ENCODE results near the gene FAM78B.

FAM78B gene

DNA sequence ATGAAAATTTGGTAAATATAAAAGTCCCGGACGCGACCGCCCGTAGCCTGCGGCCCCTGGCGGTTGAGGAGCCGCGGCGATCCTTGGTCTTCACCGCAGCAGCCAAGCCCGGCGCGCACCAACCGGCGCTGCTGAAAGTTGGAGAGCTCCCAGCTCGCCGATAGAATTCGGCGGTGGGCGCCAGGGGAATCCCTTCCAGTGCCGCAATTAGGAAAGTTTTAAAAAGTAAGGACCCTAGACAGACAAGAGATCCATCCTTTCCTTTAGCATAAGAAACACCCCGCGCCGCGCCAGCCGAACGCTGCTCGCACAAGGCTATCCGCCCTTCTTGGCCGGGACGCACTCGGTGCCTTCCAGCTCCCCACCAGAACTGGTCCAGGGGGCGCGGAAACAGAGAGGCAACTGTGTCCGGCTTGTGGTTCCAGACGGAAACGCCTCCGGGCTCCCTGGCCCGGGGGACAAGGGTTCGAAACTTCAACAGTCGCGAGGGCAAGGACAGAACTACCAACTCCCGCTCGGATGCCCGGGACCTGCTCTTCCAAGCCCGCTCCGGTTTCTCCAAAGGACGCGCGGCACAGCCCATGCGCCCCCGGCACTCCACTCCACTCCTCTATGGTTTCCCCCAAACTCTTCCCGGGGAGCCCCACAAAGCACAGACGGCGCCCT lies 1.7 kb downstream of the FAM78B start:
- no peak for DNase-seq (ENCODE audit: low read depth)

DNA sequence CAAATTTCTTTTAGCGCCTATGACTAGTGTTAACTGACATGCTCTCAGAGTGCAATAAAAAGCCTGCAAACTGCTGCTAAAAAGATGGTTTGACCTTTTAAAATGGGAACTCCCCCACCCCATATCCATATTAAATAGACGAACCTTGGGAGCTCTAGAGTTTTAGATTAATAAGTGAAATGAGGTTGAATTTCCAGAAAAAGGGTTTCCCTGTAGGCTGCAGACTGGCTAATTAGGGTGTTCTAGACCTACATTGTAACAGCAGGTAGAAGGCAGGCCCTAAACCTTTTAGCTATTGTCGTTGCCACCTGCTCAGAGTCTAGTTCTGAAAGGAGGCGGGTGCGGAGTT lies 2.2 kb downstream of the FAM78B start:
- DNase-seq (ENCODE audit: low read depth) = no peak

DNA sequence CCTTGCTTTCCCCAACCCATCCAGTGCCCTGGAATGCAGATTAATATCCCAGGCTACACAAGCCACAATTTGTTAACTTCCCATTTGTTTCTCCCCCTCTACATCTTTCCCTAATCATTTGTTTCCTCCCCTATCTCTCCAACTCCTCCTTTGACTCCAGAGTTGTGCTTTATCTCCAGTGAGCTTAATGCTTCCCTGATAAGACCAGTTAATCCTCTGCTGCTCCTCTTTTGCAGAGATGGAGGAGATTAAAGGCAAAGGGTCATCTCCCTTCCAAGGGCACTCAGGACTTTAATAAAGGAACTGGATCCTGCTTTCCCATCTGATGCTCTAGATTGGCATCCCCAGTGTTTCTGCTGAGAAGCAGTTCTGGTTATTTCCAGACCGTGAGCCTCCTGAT lies 7.1 kb downstream of the FAM78B start:
- no peak for DNase-seq (ENCODE audit: low read depth)

DNA sequence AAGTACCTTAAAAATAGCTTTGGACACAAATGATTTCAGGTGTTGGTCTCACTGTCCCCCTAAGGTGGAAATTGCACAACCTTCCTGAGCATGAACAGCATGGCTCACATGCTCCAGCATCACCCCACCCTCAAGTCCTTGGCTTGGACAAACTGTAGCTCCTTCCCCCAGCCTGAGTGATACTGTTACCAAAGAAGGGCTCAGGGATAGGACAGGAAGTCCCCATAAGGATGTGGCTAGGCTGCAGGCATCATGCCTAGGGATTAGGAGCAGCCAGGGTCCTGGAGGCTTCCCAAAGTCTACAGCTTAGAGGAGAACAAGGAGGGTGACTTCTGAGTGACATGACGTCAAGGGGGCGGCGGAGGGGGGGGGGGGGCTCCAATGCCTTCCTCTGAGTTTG lies 10.1 kb downstream of the FAM78B start:
- DNase-seq (ENCODE audit: low read depth) = no peak

DNA sequence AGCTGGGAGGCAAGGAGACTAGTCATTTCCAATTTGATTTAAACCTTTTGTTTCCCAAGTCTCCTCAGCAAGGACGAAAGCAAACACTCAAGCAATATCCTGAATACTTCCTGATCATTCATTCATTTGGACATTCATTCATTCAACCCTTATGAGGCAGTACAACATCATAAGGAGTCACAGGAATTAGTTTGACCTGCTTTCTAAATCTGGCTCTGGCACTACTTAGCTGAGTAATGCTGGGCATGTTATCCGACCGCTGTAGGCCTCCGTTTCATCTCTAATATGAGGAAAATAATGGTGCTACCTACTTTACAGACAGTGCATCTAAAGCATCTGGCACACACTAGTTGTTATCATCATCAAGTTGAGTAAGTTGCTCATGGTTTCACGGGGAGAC lies 11.7 kb downstream of the FAM78B start:
- DNase-seq (ENCODE audit: low read depth) = no peak

DNA sequence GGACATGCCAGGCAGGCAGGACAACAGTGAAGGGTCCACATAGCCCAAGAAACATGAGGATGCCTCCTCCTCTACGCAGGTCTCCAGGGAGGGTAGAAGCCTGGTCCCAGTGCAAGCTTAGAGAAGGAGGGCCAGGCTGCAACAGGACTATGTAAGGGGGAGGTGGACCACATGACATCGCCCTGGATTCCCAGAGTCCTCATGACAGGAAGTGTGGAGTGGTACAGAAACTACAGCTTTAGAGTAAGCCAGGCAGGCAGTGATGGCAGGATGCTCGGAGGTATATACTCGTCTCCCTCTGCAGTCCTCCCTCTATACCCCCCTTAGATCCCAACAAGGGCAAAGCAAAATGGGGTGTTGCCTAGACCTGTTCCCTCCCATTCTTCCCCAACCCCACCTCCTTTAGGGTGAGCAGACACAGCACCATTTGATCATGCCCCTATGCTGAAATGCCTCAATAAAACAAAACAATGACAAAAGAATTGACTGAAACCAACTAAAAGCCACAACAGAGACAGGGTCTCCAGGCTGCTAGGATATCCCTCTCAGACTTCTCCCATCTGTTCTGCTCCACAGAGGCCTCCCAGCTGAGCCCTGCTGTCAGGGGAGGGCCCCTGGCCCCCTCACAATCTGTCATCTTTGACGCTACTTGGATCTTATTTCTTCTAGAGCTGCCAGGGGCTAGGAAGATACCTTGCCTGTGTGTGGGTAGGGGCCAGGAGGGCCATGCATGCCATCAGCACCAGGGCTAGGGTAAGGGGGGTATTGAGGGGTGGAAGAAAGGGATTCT lies 13.1 kb downstream of the FAM78B start:
- DNase-seq (ENCODE audit: low read depth) = no peak

DNA sequence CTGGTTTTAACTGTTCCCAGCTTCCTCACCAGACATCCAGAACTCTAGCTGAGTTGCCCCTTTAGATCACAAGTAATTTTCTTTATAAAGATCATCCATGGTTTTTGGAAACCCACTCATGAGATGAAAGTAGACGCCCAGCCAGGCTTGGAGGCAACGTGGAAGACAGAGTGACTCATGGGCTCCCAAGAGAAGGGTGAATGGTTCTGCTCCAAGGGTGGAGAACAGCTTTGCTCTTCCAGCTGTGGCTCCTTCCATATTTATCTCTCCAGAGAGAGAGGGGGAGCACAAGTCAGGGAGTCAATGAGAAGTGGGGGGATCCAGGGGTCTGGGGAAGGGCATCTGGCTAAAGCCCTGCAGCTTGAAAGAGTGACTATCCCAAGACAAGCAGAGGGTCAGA lies 13.8 kb downstream of the FAM78B start:
- DNase-seq (ENCODE audit: low read depth) = no peak

DNA sequence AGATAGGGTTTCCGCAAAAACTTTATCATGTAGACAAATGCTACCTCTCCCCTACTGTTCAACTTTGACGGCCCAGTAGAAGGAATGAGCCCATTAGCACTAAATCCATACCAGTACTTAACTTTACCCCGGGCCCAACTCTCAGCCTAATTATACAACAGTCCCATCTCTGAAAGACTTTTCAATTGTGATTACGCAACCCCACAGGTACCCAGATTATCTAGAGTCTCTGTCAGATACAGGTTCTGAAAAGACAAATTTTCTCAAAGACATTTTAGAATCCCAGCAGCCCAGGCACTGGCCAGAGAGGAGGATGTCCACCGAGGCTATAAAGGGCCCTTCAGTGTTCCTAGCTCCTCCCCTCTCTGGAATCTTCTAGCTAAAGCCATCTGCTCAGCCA lies 15.0 kb downstream of the FAM78B start:
- DNase-seq (ENCODE audit: low read depth) = no peak

DNA sequence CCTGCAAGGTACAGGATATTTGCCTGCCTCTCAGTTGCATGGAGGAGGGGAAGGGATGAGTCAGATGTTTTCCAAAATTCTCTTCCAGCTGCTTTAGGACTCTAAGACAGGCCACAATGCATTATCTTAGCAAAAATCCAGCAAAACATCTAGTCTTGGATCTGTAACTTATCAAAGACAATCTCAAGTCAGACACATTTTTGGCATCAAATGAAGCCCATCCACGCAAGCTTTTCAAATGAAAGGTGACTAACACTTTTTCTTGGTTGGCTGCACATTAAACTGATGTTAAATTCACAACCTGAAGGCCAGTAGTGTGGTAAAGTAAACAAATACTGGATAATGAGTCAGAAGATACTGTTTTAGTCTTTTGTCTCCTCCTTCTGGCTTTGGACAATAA lies 21.3 kb downstream of the FAM78B start:
- no peak for DNase-seq (ENCODE audit: low read depth)

DNA sequence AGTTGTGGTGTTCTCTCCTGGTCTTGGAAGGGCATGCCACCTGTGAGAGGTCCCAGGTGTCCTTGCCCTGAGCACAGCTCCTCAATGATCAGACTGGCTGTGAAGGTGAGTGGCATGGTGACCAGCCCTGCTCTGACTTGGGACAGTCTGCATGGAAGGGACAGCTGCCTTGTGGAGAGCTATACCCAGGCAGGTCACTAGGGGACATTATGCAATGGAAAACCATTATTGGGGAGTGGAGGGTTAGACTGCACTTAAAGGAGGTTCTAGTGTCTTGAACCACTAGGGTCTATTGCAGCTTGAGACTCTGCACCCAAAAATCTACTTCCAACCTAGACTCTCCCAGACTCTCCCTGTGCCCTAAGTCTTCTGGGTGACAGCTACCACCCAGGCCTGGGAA lies 24.8 kb downstream of the FAM78B start:
- no peak for DNase-seq (ENCODE audit: low read depth)

DNA sequence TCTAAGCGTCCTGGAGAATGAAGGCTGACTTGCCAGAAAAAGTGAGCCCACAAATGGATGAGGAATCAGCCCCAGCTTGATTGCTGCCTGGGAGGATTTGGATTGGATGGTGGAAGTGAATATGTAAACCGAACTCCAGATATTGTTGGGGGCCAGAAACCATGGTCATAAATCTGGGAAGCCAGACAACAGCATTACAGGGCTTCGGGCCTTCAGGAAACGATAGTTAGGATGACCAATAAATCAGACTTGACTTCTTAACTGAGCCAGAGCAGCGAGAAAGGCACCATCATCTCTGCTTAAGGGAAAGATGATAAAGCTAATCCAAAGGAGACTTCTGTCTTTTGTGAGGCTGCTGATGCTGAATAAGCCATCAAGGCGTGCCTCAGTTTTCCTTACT lies 26.6 kb downstream of the FAM78B start:
- DNase-seq (ENCODE audit: low read depth) = no peak

DNA sequence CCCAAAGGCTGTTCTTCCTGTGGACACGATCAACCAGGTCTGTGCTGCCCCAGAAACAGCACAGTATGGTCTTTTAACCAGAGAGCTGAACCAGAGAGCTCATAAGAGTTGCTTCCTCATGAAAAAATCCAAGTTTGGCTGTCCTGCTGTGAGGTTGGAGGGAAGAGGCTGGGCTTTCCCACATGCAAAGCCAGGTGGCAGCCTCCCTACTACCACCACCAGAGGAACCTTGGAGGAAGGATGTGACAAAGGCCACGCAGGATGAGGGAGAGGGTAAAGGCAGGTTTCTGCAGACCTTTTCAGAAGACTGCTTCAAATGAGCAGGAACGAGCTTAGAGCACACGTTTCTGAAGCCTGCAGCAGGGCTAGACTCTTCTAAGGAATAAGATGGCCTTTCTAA lies 27.1 kb downstream of the FAM78B start:
- DNase-seq (ENCODE audit: low read depth) = no peak

DNA sequence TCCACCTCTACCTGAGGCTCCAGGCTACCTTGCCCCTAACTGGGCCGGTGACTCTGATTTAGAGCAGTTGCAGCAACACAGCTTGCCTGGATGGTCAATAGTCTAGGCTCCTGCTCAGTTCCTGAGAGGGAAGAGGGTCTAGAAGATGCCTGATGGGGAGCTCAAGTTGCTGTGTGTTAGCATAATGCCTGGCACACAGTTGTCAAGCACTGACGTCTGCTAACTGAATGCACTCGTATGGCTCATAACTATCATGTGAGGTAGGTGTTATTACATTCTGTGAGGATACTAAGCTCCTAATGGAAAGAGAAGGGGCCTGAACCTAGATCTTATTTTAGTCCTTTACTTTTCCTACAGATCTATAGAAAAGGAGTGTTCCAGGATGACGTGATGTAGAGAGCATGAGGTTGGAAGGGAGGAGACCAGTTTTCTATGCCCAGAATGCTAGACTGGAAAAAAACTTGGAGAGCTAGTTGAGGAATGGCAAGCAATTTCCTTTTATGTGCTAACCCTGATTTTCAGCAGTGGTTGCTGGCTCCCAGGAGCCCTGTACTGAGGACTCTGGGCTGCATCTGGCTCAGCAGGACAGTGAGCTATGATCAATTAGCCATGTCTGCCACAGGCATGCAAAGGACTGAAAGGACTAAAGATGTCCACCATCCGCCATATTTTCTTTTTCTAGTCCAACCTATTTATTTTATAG lies 30.0 kb downstream of the FAM78B start:
- DNase-seq (ENCODE audit: low read depth) = no peak

DNA sequence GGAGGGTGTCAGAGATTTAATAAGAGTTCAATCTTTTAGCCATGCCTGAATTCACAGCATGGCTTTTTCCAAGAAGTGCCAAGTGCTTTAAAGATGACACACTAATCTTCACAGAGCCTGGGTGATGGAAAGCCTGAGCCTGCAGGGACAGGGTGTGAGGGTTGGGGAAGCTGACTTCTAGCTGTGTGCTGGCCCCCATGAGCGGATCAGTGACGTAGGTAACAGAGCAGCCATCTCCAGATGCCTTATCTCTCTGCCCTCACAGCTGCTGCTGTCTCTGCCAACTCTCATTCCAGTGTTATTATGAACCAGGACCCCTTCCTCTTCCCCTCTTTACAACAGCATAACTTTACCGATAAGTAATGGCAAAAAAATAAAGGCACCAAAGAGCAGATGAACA lies 30.6 kb downstream of the FAM78B start:
- DNase-seq (ENCODE audit: low read depth) = no peak

DNA sequence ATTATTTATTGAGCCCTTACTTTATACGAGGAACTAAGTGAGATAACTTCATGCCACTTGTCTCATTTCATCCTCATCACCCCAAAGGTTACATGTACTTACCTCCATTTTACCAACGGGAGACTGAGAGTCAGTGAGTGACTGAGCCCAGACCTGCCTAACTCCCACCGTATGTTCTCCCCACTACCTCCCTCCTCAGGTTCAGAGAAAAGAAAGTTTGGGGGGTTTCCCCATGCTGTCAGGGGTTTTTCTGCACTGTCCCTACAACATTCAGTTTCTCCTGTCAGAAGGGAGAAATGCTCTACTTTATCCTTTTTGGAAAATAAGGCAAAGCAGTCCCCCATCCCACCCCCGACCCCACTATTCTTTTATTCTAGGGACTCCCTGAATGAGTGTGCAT lies 32.9 kb downstream of the FAM78B start:
- DNase-seq (ENCODE audit: low read depth) = no peak

DNA sequence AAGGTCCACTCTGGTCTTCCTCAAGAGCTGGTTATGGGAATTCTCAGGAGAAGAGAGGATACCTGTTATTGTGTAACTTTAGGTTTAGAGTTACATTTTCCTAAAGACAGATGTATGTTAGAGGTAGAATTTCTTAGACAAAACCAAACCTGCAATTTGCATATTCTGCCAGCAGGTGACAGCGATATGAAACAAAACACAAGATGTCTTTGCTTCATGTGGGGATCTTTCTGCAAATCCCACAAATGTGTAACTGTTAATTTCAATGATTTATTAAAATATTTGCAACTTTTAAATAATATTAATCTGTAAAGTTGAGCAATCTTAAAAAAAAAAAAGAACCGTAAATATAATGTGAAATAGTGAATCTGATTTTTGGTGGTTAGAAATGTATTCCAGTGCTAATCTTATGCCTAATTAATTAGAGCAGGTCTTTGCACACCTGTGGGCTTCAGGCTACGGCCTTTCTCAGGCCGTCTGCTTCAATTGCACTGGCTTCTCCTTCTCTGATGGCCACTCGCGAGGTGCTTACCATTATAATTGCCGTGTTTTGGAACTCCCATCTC lies 33.4 kb downstream of the FAM78B start:
- DNase-seq (ENCODE audit: low read depth) = no peak

DNA sequence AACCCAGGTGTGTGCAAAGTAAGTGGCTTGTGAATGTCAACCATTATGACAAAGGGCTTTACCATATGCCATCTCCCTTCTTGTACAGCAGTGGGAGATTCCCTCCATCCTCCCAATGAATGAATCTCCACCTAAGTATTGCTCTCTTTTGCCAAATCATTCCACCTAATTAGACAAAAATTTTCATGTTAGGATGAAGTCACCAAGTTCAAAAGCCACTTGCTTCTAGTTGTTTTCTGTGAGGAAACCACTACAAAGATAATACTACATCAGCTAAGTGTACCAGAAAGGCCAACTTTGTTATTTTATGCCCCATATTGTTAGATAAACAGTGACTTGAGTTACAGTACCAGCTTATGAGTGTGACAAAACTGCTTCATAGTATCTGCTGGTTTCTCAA lies 34.3 kb downstream of the FAM78B start:
- DNase-seq (ENCODE audit: low read depth) = no peak

DNA sequence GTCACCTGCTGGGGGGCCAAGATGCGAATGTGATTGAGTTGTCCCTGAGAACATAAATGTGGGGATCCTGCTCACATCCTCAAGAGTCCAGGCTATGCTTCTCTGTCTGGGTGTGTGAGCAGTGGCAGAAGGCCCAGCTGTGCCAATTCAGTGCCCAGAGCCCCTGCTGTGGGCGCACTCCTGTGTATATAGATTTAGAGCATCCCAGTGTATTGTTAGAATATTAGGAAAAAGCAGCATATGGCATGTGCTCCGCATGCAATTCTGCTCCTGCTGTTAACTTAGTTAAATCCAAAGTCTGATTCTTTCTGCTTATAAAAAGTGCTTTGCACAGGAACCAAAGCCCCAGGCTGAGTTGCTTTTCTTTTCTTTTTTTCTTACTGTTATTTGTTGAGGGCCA lies 37.8 kb downstream of the FAM78B start:
- no peak for DNase-seq (ENCODE audit: low read depth)

DNA sequence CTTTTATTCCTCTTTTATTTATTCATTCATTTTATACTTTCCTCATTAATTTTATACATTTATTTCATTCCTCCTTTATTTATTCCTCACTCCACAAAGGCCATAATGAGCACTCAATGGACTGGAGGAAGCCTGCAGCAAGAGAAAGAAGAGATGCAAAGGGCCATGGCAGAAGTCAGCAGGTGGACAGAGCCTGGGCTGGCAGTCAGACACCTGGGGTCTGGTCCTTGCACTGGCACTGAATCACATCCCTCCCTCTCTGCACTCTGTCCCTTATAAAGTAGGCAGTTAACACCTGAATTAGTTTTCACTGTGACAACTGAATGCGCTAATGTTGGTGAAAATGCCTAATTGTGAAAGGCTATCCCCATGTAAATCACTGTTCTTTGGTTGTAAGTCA lies 38.6 kb downstream of the FAM78B start:
- DNase-seq (ENCODE audit: low read depth) = no peak

DNA sequence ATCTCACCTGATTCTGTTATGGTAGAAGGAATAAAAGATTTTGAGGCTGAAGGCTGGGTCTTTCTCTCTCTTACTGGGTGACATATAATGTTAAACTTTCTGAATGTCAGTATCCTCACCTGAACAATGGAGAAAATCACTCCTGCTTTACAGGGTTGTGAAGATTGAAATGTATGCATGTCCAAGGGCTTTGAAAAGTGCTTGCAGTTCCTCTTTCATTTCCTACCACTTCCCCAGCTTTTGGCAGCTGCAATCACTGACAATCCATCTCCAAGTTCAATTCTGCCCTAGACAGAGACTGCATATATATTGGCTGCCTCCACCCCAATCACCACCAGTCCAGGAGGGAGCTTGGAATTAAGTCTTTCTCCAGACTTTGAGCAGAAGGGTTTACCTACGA lies 39.8 kb downstream of the FAM78B start:
- no peak for DNase-seq (ENCODE audit: low read depth)

DNA sequence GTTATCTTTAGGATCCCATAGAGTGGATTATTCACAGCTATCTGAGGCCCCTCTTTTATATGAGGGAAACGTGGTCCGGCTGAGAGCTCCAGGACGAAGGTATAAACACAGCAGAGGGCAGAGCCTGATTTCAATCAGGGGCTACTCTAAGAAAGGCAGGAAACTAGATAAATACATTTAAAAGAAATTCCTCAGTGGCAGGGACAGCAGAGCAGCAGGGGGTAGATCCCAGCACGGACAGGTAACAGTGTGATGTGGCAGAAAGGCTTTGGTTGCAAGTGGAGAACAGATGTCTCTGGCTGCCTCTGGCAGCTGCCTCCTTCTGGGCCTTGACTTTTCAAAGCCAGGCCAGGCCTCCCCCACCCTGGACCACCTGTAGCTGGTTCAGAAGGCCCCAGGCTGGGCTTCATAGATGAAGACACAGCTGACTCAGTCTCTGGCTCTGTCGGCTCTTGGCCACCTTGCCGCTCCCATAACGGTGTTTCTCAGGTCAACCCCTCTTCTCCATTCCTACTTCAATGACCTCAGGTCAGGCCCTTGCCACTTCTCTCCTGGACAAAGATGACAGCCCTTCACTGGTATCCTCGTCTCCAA lies 43.8 kb downstream of the FAM78B start:
- no peak for DNase-seq (ENCODE audit: low read depth)

DNA sequence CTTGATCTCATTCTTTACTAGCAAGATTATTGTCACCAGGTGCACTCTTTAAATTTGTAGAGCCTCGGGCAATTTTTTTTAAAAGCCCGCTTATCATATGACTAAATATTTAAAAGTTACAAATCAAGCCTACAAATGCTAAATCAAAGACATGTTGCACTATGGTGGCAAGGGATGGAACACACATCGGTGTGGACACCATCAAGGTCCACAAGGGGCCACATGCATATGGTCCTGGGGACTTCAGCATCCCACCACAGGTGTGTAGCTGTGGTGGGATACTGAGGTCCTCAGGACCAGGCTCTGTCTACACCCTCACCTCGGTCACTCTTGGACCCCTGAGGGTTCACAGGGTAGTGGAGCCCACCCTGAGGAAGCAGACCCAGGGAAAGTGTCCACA lies 45.8 kb downstream of the FAM78B start:
- DNase-seq (ENCODE audit: low read depth) = no peak

DNA sequence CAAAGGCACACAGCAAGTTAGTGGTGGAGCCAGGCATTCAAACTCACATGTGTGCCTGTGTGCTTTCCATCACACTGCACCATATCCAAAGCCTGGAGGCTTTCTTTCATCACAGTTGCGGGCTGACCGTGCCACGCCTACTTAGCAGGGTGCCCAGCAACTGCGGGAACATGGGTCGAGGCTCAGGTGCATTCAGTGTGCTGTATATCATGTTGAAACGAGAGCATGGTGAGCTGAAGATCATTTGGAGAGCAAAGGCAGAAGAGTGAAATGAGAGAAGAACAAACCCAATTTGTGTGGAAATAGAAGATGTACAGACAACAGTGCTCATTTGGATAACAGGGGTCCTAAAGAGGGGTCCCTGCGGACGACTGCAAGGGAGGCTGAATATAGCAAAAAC lies 46.5 kb downstream of the FAM78B start:
- no peak for DNase-seq (ENCODE audit: low read depth)
